Ovary (tissue), 9 donors: ENCODE results near the gene FGD2. TPM values are rescaled to one million over a fixed set of nuclear protein-coding genes. Genes with fewer than 3 reads are reported as not detected.

ENCODE experiments used
- DNase-seq, 5 donors: peaks; one replicate each; pipeline ENCODE4 v3.0.0-alpha.2; 2019 to 2020
- H3K27ac ChIP-seq, 2 donors: fragments of 200-600 bp; one replicate each; pipeline versions ENCODE4 v1.5.1 to v1.8.0; 2019 to 2022
- H3K27me3 ChIP-seq: fragments of 200-600 bp; one replicate; pipeline ENCODE4 v1.8.0; 2022
- H3K36me3 ChIP-seq: fragments of 200-600 bp; sonication (generic); one replicate; pipeline ENCODE4 v1.5.1; 2019
- H3K4me1 ChIP-seq: one replicate; pipeline ENCODE4 v1.8.1; 2013; ENCODE audit warnings: mild to moderate bottlenecking, moderate library complexity; ENCODE audit not compliant: insufficient read depth
- H3K4me3 ChIP-seq: fragments of 200-600 bp; sonication (generic); one replicate; pipeline ENCODE4 v1.5.1; 2017
- H3K9me3 ChIP-seq, 2 donors: fragments of 200-600 bp in 1 of 2; sonication (generic) in 1 of 2; one replicate each; pipeline versions ENCODE4 v1.5.1 to v1.8.1; 2013 to 2019; ENCODE audit warnings: mild to moderate bottlenecking in 1 of 2, moderate library complexity in 1 of 2
- EP300 ChIP-seq: sonication (generic); formaldehyde crosslinking; IDR thresholded peaks from one replicate; pipeline ENCODE4 v1.6.1; 2017; ENCODE audit warnings: antibody characterized with exemption
- POLR2A ChIP-seq: fragments of 450-650 bp; IDR thresholded peaks from one replicate; pipeline ENCODE4 v1.6.1; 2017; ENCODE audit warnings: antibody characterized with exemption, mild to moderate bottlenecking, moderate library complexity
- WGBS, 3 donors: extraction: QIAGEN DNeasy Blood & Tissue Kit in 1 of 3; methylation state at CpG; one replicate each; pipeline versions ENCODE4 v1.1.5 to v1.1.7; 2013 to 2017; 5-methylcytosine and 5-hydroxymethylcytosine counted together
- intact Hi-C, 4 donors: fragments of 100-400 bp; cut with DNase I; formaldehyde crosslinking; loops; one replicate each; pipeline versions ENCODE4 v1.11.0 to v1.15.1; 2022 to 2023
- polyA plus RNA-seq, 2 donors: library from polyadenylated mRNA; stranded (reverse); fragments of 200-250 nt in 1 of 2; fragments of 350-450 nt in 1 of 2; fragmentation: Illumina TruSeq in 1 of 2; extraction: RNeasy Lipid Tissue Mini Kit (QIAGEN cat#74804) in 1 of 2; gene quantifications; one replicate each; pipeline ENCODE4 v1.2.3, GENCODE V29; 2013 to 2014
- total RNA-seq, 7 donors: library from RNA; depleted of rRNA in 2 of 7; stranded (reverse); fragments of >200 nt in 2 of 7; fragmentation: NEBNext Ultra II Directional in 3 of 7; extraction: Animal tissue kit (Norgen Biotek cat#: 25700) in 3 of 7; gene quantifications; one replicate each; pipeline versions ENCODE4 v1.1.0 to v1.2.4, GENCODE V29; 2016 to 2023
- TF ChIP-seq, protein P1 (sequence below), 3 donors: fragments of 450-650 bp in 2 of 3; fragments of 200-600 bp in 1 of 3; IDR thresholded peaks; one replicate each; pipeline versions ENCODE4 v1.5.1 to v1.8.0; 2016 to 2022; ENCODE audit warnings: antibody characterized with exemption in 3 of 3, mild to moderate bottlenecking in 1 of 3
- donor health status: DM: no; HTN: no; CAD: no; lungs with moderate emphysema.
- donor health status: DM: no; HTN: no; CAD: no.
- donor health status: Bipolar disorder and iron deficiency.
- donor health status: DM: yes; HTN: yes; CAD: no.
- donor health status: DM: no; HTN: no; CAD: no.
- donor health status: DM: yes; HTN: yes; CAD: no.

FGD2 gene
- total and polyA plus RNA-seq, 9 donors, result 2.3 to 13.6 (median 4.1) TPM

DNA sequence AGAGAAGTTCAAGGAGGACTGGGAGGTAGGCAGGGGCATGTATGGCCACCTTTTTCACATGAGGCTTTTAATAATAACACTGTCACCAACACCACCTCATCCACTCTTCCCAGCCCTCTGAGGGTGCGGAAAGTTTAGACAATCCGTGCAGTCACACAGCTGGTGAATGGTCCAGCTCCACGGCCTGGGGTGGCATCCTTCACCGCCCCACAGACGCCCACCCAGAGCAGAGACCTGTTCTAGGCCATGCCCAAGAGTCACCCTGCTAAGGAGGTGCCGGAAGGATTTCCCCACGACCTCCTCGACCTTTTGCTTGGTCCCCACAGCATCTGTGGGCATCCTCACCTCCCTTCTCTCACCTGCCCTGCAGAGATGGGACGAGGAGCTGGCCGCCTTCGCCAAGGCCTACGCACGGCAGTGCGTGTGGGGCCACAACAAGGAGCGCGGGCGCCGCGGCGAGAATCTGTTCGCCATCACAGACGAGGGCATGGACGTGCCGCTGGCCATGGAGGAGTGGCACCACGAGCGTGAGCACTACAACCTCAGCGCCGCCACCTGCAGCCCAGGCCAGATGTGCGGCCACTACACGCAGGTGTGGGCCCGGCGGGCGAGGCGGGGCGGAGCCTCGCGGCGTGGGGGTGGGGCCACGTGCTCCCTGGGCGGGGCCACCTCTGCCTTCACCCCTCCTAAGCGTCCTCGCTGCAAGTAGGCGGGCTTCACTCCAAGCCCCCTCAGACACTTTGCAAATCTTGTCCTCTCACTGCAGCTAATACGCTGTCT lies 46.5 kb upstream of the FGD2 start:
- Histone ChIP-seq H3K4me3 (no peak overlapping the region), H3K27me3 (no peaks in the 10 kb centered on the region), H3K27ac (no peak overlapping the region), H3K4me1 (no peaks in the 10 kb centered on the region), H3K9me3 (no peaks in the 10 kb centered on the region), H3K36me3 (no peaks in the 10 kb centered on the region)
- peak in 1 of 5 donors; percentile 37 for DNase-seq
- WGBS, 3 donors, result 82 to 88% (median 84%) methylated on average over 34 to 44 of the region's 44 CpGs
- no peak for TF ChIP-seq POLR2A
- intact Hi-C loops, result no loop called here

DNA sequence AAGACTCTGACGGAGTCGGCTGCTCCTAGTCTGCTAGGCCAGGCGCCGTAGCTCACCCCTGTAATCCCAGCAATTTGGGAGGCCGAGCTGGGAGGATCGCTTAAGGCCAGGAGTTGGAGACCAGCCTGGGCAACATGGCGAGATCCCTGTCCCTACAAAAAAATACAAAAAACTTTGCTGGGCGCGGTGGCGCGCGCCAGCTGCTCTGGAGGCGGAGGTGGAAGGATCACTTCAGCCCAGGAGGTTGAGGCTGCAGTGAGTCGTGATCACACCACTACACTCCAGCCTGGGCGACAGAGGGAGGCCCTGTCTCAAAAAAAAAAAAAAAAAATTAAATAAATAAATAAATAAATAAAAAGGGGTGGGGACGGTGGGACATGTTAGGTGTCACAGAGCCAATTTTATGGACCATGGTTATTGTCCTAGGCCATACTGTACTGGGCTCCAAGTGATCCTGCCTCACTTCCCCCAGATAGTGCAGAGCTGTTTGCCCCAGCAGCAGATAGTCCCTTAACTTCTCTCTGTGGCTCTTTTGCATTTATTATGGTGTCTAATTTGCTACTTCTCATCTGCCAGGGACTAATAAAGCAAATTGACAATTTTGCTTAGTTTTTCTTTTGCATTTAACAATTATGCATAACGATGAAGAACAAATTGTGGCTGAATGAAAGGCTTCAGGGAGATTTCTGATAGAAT lies 45.8 kb upstream of the FGD2 start:
- no peaks in the 10 kb centered on the region for H3K27me3 ChIP-seq
- no peak overlapping the region for H3K4me3 ChIP-seq
- H3K9me3 ChIP-seq, result no peaks in the 10 kb centered on the region
- intact Hi-C loops, result no loop called here
- WGBS, 3 donors, result 87 to 90% (median 89%) methylated on average over 17 of the region's 17 CpGs
- no peak for TF ChIP-seq EP300
- TF ChIP-seq POLR2A, result no peak
- TF ChIP-seq, protein P1, sequence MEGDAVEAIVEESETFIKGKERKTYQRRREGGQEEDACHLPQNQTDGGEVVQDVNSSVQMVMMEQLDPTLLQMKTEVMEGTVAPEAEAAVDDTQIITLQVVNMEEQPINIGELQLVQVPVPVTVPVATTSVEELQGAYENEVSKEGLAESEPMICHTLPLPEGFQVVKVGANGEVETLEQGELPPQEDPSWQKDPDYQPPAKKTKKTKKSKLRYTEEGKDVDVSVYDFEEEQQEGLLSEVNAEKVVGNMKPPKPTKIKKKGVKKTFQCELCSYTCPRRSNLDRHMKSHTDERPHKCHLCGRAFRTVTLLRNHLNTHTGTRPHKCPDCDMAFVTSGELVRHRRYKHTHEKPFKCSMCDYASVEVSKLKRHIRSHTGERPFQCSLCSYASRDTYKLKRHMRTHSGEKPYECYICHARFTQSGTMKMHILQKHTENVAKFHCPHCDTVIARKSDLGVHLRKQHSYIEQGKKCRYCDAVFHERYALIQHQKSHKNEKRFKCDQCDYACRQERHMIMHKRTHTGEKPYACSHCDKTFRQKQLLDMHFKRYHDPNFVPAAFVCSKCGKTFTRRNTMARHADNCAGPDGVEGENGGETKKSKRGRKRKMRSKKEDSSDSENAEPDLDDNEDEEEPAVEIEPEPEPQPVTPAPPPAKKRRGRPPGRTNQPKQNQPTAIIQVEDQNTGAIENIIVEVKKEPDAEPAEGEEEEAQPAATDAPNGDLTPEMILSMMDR (IDR thresholded peaks at IDR 0.05), result no peak
- H3K27ac ChIP-seq, result no peak overlapping the region
- DNase-seq, result peak in 1 of 5 donors; percentile 30
- no peaks in the 10 kb centered on the region for H3K36me3 ChIP-seq
- H3K4me1 ChIP-seq, result no peaks in the 10 kb centered on the region

DNA sequence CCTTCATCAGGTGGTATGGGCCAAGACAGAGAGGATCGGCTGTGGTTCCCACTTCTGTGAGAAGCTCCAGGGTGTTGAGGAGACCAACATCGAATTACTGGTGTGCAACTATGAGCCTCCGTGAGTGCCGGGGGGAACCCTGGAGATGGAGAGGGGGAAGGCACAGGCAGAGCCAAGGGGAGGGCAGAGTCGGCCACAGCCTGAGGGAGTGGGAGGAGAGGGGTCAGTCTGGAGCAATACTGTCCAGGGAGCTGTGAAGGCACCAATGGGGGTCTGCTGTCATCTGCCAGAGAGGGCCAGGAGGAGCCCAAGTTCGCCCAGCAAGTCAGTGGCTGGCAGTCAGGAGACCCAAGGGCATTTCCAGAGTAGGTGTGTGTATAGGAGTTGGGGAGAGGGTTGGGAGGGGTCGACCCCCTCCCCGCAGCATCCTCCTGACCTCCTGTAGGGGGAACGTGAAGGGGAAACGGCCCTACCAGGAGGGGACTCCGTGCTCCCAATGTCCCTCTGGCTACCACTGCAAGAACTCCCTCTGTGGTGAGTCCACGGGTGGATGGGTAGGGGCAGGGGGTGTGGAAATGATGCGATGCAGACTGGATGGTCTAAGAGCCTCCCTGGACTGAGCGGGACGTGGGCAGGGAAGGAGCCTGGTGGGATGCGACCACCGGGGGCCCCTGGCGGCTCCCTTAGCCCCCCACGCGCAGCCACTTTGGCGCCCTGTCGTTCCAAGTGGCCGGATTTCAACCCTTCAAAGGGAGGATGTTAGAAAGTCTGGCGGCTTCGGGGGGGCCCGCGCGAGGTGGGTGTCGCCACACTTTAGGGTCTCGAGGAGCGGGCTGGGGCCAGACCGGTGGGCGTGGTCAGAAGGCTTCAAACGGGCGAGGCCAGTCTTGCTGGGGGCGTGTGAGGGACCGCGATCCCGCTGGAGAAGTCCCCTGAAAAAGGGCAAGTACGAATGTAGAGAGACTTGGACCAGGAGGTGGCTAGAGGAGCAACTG lies 43.7 kb upstream of the FGD2 start:
- no peak for DNase-seq
- 63 to 70% (median 65%) methylated on average over 40 of the region's 40 CpGs for WGBS, 3 donors

DNA sequence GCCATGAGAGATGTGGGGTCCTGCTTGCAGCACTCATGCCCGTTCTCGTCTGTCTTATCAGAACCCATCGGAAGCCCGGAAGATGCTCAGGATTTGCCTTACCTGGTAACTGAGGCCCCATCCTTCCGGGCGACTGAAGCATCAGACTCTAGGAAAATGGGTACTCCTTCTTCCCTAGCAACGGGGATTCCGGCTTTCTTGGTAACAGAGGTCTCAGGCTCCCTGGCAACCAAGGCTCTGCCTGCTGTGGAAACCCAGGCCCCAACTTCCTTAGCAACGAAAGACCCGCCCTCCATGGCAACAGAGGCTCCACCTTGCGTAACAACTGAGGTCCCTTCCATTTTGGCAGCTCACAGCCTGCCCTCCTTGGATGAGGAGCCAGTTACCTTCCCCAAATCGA lies 42.6 kb upstream of the FGD2 start:
- DNase-seq, result peak in 2 of 5 donors; percentile 47 to 58
- H3K4me3 ChIP-seq, result no peak overlapping the region
- 80 to 84% (median 82%) methylated on average over 12 of the region's 12 CpGs for WGBS, 3 donors
- no peaks in the 10 kb centered on the region for H3K4me1 ChIP-seq
- H3K27ac ChIP-seq, result no peak overlapping the region
- TF ChIP-seq, protein P1 (IDR thresholded peaks at IDR 0.05), result no peak
- TF ChIP-seq POLR2A (no peak), EP300 (no peak)
- intact Hi-C loops, result no loop called here
- H3K9me3 ChIP-seq, result no peaks in the 10 kb centered on the region
- no peaks in the 10 kb centered on the region for H3K36me3 ChIP-seq
- H3K27me3 ChIP-seq, result no peaks in the 10 kb centered on the region

More for the DNA sequence above, 43.7 kb upstream of the FGD2 start:
- no peak overlapping the region for H3K27ac ChIP-seq
- H3K4me1 ChIP-seq, result no peaks in the 10 kb centered on the region
- no peaks in the 10 kb centered on the region for H3K27me3 ChIP-seq
- TF ChIP-seq POLR2A (no peak), EP300 (no peak)
- TF ChIP-seq, protein P1 (IDR thresholded peaks at IDR 0.05), result no peak
- intact Hi-C loops, result no loop called here
- H3K9me3 ChIP-seq, result no peaks in the 10 kb centered on the region
- H3K36me3 ChIP-seq, result no peaks in the 10 kb centered on the region
- H3K4me3 ChIP-seq, result no peak overlapping the region
